ENCODE measurements around the gene NDUFS8. TPM values are rescaled to one million over a fixed set of nuclear protein-coding genes. Genes with fewer than 3 reads are reported as not detected.

NDUFS8 gene
- total RNA-seq, 1 experiment from 2014 or later: 214 TPM

- no peak overlapping the region for H2AFZ ChIP-seq (ENCODE audit: low read length)
- H3K27me3 ChIP-seq (ENCODE audit: insufficient read depth, low read length): no peaks in the 10 kb centered on the region
- H3K4me1 Mint-ChIP-seq: peaks cover 12 to 31% of the 10 kb centered on the region in 2 experiments
- DNase-seq: no peak
- no peak overlapping the region for H3K4me2 ChIP-seq (ENCODE audit: insufficient read depth, insufficient read length, low read length)
- no peak overlapping the region for H4K91ac ChIP-seq (ENCODE audit: insufficient read length, low read depth, low read length)
- no peak overlapping the region for H3T11ph ChIP-seq (ENCODE audit: low read length)
- no peak overlapping the region for H3K9ac ChIP-seq (ENCODE audit: extremely low read depth, insufficient read length, low read length)
- no peak overlapping the region for H2BK20ac ChIP-seq (ENCODE audit: low read depth, low read length, poor library complexity, severe bottlenecking)
- H3K9me3 Mint-ChIP-seq: peaks cover 0 to 5% of the 10 kb centered on the region in 2 experiments; a peak in 1 of 5 replicates
- H3K4ac ChIP-seq (ENCODE audit: low read depth, low read length): no peak overlapping the region
- H3K4me1 ChIP-seq (ENCODE audit: insufficient read depth, low read length): no peaks in the 10 kb centered on the region
- H4K5ac ChIP-seq (ENCODE audit: insufficient read length, low read depth, low read length): no peak overlapping the region
- H3K36me3 Mint-ChIP-seq (ENCODE audit: insufficient read depth in 1 of 3, low read depth in 3 of 3): no peaks in the 10 kb centered on the region
- H3K79me1 ChIP-seq (ENCODE audit: insufficient read depth, low read depth, low read length, poor library complexity, severe bottlenecking): no peaks in the 10 kb centered on the region
- H4K8ac ChIP-seq (replicated peaks; ENCODE audit: insufficient read length, low read depth, low read length): no peak overlapping the region
- H3K23me2 ChIP-seq (ENCODE audit: insufficient read length, low read depth, low read length, poor library complexity, severe bottlenecking): no peaks in the 10 kb centered on the region
- H4K20me1 ChIP-seq (ENCODE audit: control insufficient read depth, insufficient read depth, insufficient read length): no peaks in the 10 kb centered on the region
- H3K18ac ChIP-seq (ENCODE audit: insufficient read length, low read depth, low read length): no peak overlapping the region
- H2BK120ac ChIP-seq (ENCODE audit: low read depth, low read length, poor library complexity, severe bottlenecking): no peak overlapping the region
- H3K14ac ChIP-seq (ENCODE audit: insufficient read depth, low read length): no peak overlapping the region
- no peak overlapping the region for H2BK12ac ChIP-seq (ENCODE audit: insufficient read length, low read depth, low read length)
- H2AK5ac ChIP-seq (ENCODE audit: insufficient read length, low read length): no peak overlapping the region
- WGBS (ENCODE audit: extremely low coverage, insufficient read length, low lambda C conversion rate): no CpG with 5 or more reads among the region's 16 CpGs
- H3K27ac Mint-ChIP-seq: no peak overlapping the region; a peak in 1 of 7 replicates
- no peak overlapping the region for H2BK5ac ChIP-seq (ENCODE audit: insufficient read length, low read length)
- peaks cover 2% of the 10 kb centered on the region for H3K27me3 Mint-ChIP-seq (ENCODE audit: low read depth)
- no peak overlapping the region; a peak in 1 of 5 replicates for H3K4me3 Mint-ChIP-seq
- H3K79me2 ChIP-seq (ENCODE audit: insufficient read depth, low read length): no peaks in the 10 kb centered on the region
- no peak overlapping the region for H2BK15ac ChIP-seq (ENCODE audit: low read depth, low read length)
- no peak overlapping the region for H3K23ac ChIP-seq (ENCODE audit: insufficient read length, low read depth, low read length)
- no peaks in the 10 kb centered on the region for H3K9me3 ChIP-seq (ENCODE audit: control insufficient read depth, low read depth, low read length)
- no peak overlapping the region for H3K27ac ChIP-seq (ENCODE audit: insufficient read length, low read depth, low read length)
- TF ChIP-seq, protein P1, sequence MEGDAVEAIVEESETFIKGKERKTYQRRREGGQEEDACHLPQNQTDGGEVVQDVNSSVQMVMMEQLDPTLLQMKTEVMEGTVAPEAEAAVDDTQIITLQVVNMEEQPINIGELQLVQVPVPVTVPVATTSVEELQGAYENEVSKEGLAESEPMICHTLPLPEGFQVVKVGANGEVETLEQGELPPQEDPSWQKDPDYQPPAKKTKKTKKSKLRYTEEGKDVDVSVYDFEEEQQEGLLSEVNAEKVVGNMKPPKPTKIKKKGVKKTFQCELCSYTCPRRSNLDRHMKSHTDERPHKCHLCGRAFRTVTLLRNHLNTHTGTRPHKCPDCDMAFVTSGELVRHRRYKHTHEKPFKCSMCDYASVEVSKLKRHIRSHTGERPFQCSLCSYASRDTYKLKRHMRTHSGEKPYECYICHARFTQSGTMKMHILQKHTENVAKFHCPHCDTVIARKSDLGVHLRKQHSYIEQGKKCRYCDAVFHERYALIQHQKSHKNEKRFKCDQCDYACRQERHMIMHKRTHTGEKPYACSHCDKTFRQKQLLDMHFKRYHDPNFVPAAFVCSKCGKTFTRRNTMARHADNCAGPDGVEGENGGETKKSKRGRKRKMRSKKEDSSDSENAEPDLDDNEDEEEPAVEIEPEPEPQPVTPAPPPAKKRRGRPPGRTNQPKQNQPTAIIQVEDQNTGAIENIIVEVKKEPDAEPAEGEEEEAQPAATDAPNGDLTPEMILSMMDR (conservative IDR thresholded peaks at IDR 0.05): no peak
- no peak overlapping the region for H3K56ac ChIP-seq (ENCODE audit: insufficient read length, low read depth, low read length)
These were observed 19.2 kb upstream of the NDUFS8 start for GRCh38 chr11:68011051-68011943.
